ENCODE measurements around the gene RASAL2.

DNA sequence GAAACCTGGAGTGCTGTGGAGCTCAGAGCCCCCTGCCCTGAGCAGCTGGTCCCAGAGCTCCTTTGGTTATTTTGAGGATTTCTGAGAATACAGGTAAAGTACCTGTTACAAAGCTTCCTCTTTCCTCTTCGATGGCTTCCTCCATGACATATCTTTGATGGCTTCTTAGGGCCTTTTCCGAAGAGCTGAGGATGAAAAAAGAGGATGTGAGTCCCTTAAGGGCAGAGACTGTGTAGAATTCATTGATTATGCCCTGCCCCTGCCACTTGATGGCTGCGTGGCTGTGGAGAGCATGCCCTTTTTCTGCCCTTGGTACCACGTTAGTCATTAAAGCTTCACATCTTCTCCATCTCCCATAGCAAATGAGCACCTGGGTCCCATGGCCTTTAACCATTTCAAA is 433.2 kb downstream of the RASAL2 start:
- TF ChIP-seq, protein P1, sequence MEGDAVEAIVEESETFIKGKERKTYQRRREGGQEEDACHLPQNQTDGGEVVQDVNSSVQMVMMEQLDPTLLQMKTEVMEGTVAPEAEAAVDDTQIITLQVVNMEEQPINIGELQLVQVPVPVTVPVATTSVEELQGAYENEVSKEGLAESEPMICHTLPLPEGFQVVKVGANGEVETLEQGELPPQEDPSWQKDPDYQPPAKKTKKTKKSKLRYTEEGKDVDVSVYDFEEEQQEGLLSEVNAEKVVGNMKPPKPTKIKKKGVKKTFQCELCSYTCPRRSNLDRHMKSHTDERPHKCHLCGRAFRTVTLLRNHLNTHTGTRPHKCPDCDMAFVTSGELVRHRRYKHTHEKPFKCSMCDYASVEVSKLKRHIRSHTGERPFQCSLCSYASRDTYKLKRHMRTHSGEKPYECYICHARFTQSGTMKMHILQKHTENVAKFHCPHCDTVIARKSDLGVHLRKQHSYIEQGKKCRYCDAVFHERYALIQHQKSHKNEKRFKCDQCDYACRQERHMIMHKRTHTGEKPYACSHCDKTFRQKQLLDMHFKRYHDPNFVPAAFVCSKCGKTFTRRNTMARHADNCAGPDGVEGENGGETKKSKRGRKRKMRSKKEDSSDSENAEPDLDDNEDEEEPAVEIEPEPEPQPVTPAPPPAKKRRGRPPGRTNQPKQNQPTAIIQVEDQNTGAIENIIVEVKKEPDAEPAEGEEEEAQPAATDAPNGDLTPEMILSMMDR (IDR thresholded peaks at IDR 0.05; ENCODE audit: insufficient read depth, low read depth, low read length), result no peak
- TF ChIP-seq EZH2 (IDR thresholded peaks at IDR 0.05; ENCODE audit: insufficient read depth, low read length), result no peak
